ENCODE results near the gene SH2D3A.

Gene SH2D3A

DNA sequence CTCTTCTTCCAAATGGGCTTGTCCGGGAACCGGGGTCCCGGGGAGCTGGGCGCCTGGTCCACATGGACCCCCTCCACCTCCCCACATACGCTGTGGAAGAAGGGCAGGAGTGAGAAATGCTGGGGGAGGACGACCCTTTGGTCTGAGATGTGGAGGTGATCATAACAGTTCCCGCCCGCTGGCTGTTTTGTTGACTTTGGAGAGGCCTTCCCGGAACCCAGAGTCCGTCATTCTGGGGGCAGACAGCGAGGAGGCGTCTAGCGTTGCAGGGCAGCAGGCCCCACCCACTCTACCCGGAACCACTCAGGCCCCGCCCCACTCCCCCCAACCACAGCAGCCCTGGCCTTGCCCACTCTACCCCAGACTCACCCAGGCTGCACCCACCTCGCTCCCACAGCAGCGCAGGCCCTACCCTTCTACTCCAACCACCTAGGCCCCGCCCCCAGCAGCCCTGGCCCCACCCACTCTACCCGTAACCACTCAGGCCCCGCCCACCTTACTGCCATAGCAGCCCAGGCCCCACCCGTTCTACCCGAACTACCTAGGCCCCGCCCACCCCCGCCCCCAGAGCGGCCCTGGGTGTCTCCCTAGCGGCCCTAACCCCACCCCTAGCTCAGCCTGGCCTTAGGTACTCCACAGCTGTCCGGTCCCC lies 37.0 kb downstream of the SH2D3A start:
- TF ChIP-seq, protein P1, sequence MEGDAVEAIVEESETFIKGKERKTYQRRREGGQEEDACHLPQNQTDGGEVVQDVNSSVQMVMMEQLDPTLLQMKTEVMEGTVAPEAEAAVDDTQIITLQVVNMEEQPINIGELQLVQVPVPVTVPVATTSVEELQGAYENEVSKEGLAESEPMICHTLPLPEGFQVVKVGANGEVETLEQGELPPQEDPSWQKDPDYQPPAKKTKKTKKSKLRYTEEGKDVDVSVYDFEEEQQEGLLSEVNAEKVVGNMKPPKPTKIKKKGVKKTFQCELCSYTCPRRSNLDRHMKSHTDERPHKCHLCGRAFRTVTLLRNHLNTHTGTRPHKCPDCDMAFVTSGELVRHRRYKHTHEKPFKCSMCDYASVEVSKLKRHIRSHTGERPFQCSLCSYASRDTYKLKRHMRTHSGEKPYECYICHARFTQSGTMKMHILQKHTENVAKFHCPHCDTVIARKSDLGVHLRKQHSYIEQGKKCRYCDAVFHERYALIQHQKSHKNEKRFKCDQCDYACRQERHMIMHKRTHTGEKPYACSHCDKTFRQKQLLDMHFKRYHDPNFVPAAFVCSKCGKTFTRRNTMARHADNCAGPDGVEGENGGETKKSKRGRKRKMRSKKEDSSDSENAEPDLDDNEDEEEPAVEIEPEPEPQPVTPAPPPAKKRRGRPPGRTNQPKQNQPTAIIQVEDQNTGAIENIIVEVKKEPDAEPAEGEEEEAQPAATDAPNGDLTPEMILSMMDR (IDR thresholded peaks at IDR 0.05; ENCODE audit: low read depth, low read length): no peak
- in situ Hi-C loops (cut with HindIII; ENCODE audit: low sequenced_read_pairs): no loop called here
- DNase-seq (ENCODE audit: low read depth, low spot score): no peak
- H3K4me3 ChIP-seq (ENCODE audit: low read depth, low read length): no peak overlapping the region

DNA sequence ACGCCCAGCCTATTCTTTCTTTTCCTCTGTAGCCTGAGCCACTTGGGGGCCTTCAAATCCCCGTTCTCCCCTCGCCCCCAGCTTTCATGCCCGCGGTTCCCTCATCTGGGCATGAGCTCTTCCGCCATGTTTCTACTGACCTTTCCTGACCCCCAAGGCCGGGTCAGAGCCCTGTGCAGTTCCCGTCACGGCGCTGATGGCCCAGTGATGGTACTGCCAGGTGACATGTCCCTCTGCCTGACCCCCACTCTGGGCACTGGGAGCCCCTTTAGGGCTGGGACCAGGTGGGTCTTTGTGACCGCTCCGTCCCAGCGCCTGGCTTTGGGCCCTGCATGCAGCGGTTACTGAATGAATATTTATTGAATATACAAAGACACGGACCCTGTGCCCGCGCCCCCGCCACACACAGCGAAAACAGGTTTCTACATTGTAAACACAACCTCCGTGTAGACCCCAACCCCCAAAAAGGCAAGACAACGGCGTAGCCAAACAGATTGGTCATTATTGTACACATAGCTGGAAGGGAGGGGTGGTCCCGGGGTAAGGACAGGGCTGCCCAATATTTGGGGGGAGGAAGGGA lies 37.6 kb downstream of the SH2D3A start:
- in situ Hi-C loops (cut with HindIII; ENCODE audit: low sequenced_read_pairs): no loop called here
- no peak overlapping the region for H3K4me3 ChIP-seq (ENCODE audit: low read depth, low read length)
- TF ChIP-seq, protein P1 (IDR thresholded peaks at IDR 0.05; ENCODE audit: low read depth, low read length): no peak
- DNase-seq (ENCODE audit: low read depth, low spot score): no peak

DNA sequence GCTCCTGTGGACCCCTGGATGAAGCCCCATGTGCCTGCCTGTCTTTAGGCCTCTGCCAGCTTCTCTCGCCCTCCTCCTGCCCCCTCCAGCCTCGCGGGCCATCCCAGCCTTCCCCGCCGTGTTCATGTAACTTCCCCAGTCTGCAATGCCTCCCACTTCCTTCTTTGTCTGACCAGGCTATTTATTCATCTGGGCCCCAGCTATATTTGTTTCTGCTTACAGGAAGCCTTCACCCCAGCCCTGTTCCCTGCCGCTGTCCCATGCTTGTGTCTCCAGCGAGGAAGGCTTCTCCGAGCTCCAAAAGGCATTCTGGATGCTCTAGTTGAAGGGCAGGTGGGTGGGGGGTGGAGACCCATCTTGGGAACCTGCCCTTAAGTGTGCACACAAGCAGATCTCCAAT lies 38.9 kb downstream of the SH2D3A start:
- H3K4me3 ChIP-seq (ENCODE audit: low read depth, low read length): no peak overlapping the region
- DNase-seq (ENCODE audit: low read depth, low spot score): no peak
- in situ Hi-C loops (cut with HindIII; ENCODE audit: low sequenced_read_pairs): no loop called here
- TF ChIP-seq, protein P1 (IDR thresholded peaks at IDR 0.05; ENCODE audit: low read depth, low read length): no peak

DNA sequence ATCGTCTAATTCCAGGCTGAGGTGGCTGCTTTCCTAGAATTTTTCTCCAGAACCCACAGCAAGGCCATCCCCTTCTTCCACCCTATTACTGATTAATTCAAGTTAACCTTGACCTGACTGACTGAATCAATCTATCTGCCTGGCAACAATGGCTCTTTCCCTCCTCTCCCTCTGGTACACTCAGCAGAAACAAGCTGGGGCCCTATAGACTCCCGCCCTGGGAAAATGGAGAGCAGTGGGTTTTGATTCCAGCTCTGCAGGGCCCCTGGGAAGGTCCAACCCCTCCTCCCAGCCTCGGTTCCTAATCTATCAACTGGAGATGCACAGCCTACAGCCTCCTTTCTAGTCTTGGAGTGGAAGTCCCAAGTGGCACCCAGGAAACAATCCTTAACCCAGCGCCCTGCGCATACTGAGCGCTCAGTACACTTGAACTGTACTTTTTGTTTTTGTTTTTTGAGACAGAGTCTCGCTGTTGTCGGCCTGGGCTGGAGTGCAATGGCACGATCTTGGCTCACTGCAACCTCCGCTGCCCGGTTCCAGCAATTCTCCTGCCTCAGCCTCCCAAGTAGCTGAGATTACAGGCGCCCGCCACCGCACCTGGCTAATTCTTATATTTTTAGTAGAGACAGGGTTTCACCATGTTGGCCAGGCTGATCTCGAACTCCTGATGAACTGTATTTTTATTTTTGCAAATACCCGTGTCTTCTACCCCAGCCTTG lies 41.6 kb downstream of the SH2D3A start:
- DNase-seq (ENCODE audit: low read depth, low spot score): no peak
- in situ Hi-C loops (cut with HindIII; ENCODE audit: low sequenced_read_pairs): no loop called here
- H3K4me3 ChIP-seq (ENCODE audit: low read depth, low read length): no peak overlapping the region
- TF ChIP-seq, protein P1 (IDR thresholded peaks at IDR 0.05; ENCODE audit: low read depth, low read length): no peak

DNA sequence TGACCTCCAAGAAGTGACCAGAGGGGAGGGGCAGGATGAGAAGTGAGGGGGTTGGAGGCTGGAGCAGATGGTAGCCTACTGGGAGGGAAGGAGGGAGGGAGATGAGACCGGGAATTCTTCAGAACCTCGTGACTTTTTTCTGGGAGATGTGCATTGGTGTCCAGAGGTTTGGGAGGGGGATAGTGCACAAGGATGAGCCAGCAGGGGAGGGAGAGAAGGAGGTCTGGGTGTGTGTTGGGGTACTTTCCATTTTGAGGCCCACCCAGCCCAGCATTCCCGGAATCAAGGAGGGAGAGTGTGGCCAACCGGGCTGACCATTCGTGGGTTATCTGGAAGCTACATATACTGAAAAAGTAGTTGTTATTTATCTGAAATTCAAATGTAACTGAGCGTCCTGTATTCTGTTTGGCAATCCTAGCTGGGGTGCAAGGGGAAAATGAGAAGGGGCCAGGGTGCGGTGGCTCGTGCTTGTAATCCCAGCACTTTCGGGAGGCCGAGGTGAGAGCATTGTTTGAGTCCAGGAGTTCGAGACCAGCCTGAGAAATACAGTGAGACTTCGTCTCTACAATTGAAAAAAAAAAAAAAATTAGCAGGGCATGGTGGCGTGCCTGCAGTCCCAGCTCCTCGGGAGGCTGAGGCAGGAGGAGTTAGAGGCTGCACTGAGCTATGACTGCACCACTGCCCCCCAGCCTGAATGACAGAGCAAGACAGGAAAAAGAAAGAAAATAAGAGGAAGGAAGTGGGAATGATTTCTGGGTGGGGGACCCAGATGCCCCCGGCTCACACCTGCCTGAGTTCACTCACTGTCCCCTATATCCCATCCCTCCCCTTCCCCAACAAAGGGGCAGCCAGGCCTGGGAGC lies 42.4 kb downstream of the SH2D3A start:
- TF ChIP-seq, protein P1 (IDR thresholded peaks at IDR 0.05; ENCODE audit: low read depth, low read length): no peak
- no peak for DNase-seq (ENCODE audit: low read depth, low spot score)
- no peak overlapping the region for H3K4me3 ChIP-seq (ENCODE audit: low read depth, low read length)
- in situ Hi-C loops (cut with HindIII; ENCODE audit: low sequenced_read_pairs): no loop called here

DNA sequence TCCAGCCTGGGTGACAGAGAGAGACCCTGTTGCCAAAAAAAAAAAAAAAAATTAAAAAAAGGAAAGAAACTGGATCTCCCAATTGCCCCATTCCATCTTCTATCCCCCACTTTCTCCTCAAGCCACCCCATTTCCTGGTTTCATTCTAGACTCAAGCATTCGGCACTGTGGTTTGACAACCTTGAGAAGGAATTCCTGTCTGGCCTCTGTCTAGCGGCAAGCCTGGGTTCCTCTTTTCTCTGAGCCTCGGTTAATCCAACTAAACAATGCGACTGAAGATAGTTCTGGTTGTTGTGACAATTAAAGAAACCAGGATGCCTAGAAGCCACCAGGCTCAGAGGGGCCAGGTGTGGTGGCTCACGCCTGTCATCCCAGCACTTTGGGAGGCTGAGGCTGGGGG lies 43.5 kb downstream of the SH2D3A start:
- H3K4me3 ChIP-seq (ENCODE audit: low read depth, low read length): no peak overlapping the region
- in situ Hi-C loops (cut with HindIII; ENCODE audit: low sequenced_read_pairs): no loop called here
- TF ChIP-seq, protein P1 (IDR thresholded peaks at IDR 0.05; ENCODE audit: low read depth, low read length): no peak
- DNase-seq (ENCODE audit: low read depth, low spot score): no peak

All from astrocyte of the spinal cord (primary cell).